Left ventricle myocardium inferior (tissue), 1 donor: ENCODE results near the gene SMG7. TPM values are rescaled to one million over a fixed set of nuclear protein-coding genes. Genes with fewer than 3 reads are reported as not detected.

ENCODE experiments used
- DNase-seq: peaks from one replicate; pipeline ENCODE4 v3.0.0-alpha.2; 2020
- H3K27ac ChIP-seq: fragments of 200-600 bp; replicated peaks from 2 replicates; pipeline ENCODE4 v1.8.0; 2021
- H3K27me3 ChIP-seq: fragments of 200-600 bp; 2 replicates; pipeline ENCODE4 v1.8.0; 2021; ENCODE audit warnings: low read depth
- H3K36me3 ChIP-seq: fragments of 200-600 bp; 2 replicates; pipeline ENCODE4 v1.8.0; 2021
- H3K4me1 ChIP-seq: fragments of 200-600 bp; 2 replicates; pipeline ENCODE4 v1.8.0; 2021
- H3K4me3 ChIP-seq: fragments of 200-600 bp; 2 replicates; pipeline ENCODE4 v1.8.0; 2021; ENCODE audit warnings: mild to moderate bottlenecking, moderate library complexity
- H3K9me3 ChIP-seq: fragments of 200-600 bp; replicated peaks from 2 replicates; pipeline ENCODE4 v1.8.0; 2021
- intact Hi-C: fragments of 100-400 bp; cut with micrococcal nuclease; formaldehyde crosslinking; loops from one replicate; pipeline ENCODE4 v1.11.0; 2022
- total RNA-seq: library from RNA; stranded (reverse); fragmentation: NEBNext Ultra II Directional; extraction: Animal tissue kit (Norgen Biotek cat#: 25700); gene quantifications from one replicate; pipeline ENCODE4 v1.2.1, GENCODE V29; 2021
- TF ChIP-seq, protein P1 (sequence below): fragments of 200-600 bp; IDR thresholded peaks from 2 replicates; pipeline ENCODE4 v1.8.0; 2021; ENCODE audit warnings: antibody characterized with exemption, mild to moderate bottlenecking, borderline replicate concordance
- donor health status: DM: no; HTN: yes; CAD: no; lungs with severe emphysema.

The SMG7 gene
- total RNA-seq, 1 donor from 2014 or later = 41.6 TPM

GRCh38 chr1:183592733-183593132 lies 120.4 kb downstream of the SMG7 start:
- no peaks in the 10 kb centered on the region for H3K4me1 ChIP-seq
- H3K27me3 ChIP-seq = no peaks in the 10 kb centered on the region
- no peak overlapping the region for H3K4me3 ChIP-seq
- intact Hi-C loops = no loop called here
- TF ChIP-seq, protein P1, sequence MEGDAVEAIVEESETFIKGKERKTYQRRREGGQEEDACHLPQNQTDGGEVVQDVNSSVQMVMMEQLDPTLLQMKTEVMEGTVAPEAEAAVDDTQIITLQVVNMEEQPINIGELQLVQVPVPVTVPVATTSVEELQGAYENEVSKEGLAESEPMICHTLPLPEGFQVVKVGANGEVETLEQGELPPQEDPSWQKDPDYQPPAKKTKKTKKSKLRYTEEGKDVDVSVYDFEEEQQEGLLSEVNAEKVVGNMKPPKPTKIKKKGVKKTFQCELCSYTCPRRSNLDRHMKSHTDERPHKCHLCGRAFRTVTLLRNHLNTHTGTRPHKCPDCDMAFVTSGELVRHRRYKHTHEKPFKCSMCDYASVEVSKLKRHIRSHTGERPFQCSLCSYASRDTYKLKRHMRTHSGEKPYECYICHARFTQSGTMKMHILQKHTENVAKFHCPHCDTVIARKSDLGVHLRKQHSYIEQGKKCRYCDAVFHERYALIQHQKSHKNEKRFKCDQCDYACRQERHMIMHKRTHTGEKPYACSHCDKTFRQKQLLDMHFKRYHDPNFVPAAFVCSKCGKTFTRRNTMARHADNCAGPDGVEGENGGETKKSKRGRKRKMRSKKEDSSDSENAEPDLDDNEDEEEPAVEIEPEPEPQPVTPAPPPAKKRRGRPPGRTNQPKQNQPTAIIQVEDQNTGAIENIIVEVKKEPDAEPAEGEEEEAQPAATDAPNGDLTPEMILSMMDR = no peak
- no peaks in the 10 kb centered on the region for H3K9me3 ChIP-seq
- H3K36me3 ChIP-seq = no peaks in the 10 kb centered on the region
- DNase-seq = no peak
- H3K27ac ChIP-seq = no peak overlapping the region

DNA sequence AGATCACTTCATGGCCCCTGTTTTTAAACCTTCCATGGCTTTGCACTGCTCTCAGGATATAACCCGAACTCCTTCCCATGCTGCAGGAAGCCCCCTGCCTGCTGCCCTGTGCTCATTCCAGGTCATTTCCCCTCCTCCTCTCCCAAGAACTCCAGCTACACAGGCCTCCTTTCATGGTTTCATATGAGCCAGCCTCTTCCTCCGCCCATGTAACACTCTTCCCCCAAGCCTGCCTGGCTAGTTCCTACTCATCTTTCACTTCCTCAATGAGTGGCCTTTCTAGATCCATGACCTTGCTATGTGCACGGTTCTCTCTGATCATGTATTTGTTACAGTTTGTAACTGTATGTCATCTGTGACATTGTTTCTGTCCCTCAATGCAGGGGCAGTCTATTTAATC lies 121.1 kb downstream of the SMG7 start:
- intact Hi-C loops = no loop called here
- TF ChIP-seq, protein P1 = no peak
- Histone ChIP-seq H3K27ac (no peak overlapping the region), H3K9me3 (no peaks in the 10 kb centered on the region), H3K4me3 (no peak overlapping the region), H3K4me1 (peaks cover 5% of the 10 kb centered on the region), H3K36me3 (no peaks in the 10 kb centered on the region), H3K27me3 (no peaks in the 10 kb centered on the region)
- DNase-seq = no peak

DNA sequence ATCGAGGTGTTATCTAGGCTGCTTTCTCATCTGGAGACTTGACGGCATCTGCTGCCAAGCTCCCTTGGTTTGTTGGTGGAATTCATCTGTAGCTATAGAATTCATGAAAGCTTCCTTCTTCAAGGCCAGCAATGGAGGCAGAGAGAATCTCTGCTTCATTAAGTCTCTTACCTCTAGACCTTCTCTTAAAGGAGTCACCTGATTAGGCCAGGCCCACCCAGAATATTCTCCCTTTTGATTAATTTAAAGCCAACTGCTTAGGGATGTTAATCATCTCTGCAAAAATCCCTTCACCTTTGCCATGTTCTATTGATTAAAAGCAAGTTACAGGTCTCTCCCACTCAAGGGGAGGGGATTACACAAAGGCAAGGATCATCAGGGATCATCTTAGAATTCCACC lies 123.2 kb downstream of the SMG7 start:
- H3K4me1 ChIP-seq = peaks cover 9% of the 10 kb centered on the region
- no peaks in the 10 kb centered on the region for H3K27me3 ChIP-seq
- H3K27ac ChIP-seq = no peak overlapping the region
- no peak overlapping the region for H3K4me3 ChIP-seq
- TF ChIP-seq, protein P1 = no peak
- DNase-seq = no peak
- H3K9me3 ChIP-seq = no peaks in the 10 kb centered on the region
- no peaks in the 10 kb centered on the region for H3K36me3 ChIP-seq
- intact Hi-C loops = no loop called here

DNA sequence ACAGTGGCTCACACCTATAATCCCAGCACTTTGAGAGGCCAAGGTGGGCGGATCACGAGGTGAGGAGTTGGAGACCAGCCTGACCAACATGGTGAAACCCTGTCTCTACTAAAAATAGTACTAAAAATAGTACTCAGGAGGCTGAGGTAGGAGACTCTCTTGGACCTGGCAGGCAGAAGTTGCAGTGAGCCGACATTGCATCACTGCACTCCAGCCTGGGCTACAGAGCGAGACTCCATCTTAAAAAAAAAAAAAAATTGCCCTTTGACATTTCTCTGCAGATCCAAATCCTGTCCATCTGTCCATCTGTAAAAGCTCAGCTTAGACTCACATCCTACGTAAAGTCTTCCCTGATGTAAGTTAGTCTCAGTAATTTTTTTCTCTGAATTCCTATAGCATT lies 124.2 kb downstream of the SMG7 start:
- DNase-seq = no peak
- no peaks in the 10 kb centered on the region for H3K36me3 ChIP-seq
- H3K27me3 ChIP-seq = no peaks in the 10 kb centered on the region
- peaks cover 9% of the 10 kb centered on the region for H3K4me1 ChIP-seq
- no peak overlapping the region for H3K4me3 ChIP-seq
- H3K9me3 ChIP-seq = no peaks in the 10 kb centered on the region
- H3K27ac ChIP-seq = no peak overlapping the region
- intact Hi-C loops = no loop called here
- TF ChIP-seq, protein P1 = no peak

- no peaks in the 10 kb centered on the region for H3K9me3 ChIP-seq
- H3K27ac ChIP-seq = peak overlapping the region; percentile 29
- no peaks in the 10 kb centered on the region for H3K27me3 ChIP-seq
- DNase-seq = no peak
- H3K36me3 ChIP-seq = no peaks in the 10 kb centered on the region
- intact Hi-C loops = no loop called here
- H3K4me1 ChIP-seq = peaks cover 9% of the 10 kb centered on the region
- H3K4me3 ChIP-seq = no peak overlapping the region
- TF ChIP-seq, protein P1 = no peak
Measured at GRCh38 chr1:183597656-183598347, 125.5 kb downstream of the SMG7 start.
